ENCODE results near the gene TEX22. TPM values are rescaled to one million over a fixed set of nuclear protein-coding genes. Genes with fewer than 3 reads are reported as not detected.
A peak's percentile ranks its signal among the peaks of the same experiment; 100 is the strongest.

Gene TEX22
- total RNA-seq, 1 donor from 2014 or later, result 1.3 TPM

DNA sequence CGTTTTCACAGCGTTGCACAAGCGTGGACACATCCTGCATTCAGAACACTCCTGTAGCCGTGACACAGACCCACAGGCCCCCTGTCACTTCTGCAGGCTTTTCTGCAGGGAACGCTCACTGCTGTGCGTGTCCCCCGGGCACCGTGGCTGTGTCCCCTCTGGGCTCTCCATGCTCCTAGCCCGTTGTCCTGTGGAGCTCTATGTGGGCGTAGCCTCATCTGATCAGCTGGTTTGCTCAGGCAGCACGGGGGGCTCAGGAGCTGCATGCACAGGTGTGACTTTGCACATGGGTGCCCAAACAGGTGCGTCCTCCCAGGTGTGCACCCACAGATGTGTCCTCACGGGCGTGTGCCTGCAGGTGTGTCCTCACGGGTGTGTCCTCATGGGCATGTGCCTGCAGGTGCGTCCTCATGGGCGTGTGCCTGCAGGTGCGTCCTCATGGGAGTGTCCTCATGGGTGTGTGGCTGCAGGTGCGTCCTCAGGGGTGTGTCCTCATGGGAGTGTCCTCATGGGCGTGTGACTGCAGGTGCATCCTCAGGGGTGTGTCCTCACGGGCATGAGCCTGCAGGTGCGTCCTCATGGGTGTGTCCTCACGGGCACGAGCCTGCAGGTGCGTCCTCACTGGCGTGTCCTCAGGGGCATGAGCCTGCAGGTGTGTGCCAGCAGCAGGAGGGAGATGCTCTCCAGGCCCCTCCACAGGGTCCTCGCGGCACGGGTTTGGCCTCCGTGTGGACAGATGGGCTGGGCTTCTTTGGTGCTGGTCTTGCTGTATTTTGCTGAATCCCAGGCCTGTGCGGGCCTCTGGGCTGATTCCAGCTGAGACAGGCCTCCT lies 38.8 kb downstream of the TEX22 start:
- DNase-seq (ENCODE audit: low spot score) (no peak), ATAC-seq (no peak)

DNA sequence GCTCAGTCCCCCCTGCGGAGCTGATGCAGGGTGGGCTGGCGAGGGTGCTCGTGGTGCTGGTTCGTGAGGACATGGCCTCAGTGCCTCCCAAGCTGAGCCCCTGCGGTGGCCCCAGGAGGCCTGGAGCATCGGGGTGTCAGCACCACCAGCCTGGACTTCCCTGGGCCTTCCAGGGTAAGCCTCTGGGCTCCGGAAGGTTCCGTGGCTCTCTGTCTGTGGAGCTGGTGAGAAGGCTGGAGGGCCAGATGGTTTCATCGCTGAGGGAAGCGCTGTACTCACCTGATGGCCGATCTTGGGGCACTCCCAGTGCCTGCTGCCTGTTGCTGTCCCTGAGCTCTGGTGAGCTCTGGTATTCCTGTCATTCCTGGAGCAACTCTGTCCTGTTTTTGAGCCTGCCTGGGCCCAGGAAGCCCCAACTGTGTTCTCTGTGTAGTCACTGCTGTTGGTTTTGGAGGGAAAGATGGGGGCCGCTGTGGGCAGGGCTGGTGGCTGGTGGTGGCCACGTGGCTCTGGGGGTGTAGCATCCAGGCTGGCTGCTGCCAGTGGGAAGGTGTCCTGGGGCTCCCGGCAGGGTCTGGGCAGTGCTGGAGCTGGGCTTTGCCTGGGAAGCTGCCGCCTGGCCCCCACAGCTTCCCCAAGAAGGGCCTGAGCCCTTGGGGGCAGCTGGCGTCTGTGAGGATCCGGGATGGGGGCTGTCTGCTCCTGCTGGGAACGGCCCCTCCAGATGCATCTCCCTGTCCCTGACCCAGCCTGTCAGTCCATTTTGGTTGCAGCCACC lies 39.6 kb downstream of the TEX22 start:
- DNase-seq (ENCODE audit: low spot score) (no peak), ATAC-seq (no peak)

DNA sequence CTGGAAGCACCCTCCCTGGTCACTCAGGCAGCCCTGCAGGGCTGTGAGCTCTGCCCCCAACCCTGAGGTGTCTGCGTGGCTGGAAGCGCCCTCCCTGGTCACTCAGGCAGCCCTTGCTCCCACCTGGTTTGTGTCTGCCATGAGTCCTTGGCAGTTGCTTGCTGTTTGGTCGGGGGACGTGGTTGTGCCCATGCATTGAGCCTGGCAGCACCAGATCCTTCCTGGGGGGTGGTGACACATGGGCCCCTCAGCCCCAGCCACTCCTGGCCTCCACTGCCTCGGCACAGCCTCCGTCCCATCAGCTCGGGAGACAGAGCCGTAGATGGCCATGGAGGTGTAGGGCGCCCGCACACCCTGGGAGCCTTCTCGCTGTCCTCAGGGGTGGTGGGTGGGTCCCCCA lies 40.8 kb downstream of the TEX22 start:
- no peak for DNase-seq (ENCODE audit: low spot score)
- no peak for ATAC-seq

DNA sequence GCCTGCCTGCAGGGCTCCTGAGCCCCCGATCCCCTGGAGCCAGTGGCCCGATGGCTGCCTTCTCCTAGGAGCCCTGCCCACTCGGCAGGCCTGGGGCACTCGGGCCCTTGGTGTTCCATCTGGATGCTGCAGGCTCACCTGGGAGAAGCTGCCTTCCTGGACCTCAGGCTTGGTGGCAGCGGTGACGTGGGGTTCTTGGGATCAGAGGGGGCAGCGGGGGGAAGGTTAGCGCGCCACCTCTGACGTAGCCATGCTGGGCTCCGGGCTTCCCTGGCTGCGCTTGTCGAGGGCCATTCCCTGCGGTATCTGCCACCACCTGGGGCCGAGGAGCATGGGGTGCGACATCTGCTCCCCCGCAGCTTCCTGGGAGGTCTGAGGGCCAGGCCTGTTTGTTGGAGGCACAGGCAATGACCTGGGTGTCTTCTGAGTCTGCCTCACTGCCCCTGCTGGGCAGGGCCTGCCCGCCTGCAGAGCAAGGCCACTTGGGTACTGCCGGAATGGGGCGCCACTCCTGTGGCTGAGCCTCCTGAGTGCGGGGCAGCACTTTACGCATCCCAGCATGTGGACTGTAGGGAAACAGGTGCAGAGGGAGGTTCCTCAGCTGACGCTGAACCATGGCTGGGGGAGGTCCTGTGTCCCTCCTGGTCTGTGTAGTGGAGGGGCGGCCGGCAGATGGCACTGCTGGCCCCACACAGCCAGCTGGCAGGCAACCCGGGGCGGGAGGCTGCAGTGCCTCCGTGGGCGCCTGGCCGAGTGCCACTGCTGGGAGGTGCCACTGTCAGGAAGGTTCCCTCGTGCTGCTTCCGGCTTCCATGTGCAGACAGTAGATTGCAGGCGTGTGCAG lies 41.6 kb downstream of the TEX22 start:
- peak; percentile 81 for ATAC-seq
- peak; percentile 66 for DNase-seq (ENCODE audit: low spot score)

DNA sequence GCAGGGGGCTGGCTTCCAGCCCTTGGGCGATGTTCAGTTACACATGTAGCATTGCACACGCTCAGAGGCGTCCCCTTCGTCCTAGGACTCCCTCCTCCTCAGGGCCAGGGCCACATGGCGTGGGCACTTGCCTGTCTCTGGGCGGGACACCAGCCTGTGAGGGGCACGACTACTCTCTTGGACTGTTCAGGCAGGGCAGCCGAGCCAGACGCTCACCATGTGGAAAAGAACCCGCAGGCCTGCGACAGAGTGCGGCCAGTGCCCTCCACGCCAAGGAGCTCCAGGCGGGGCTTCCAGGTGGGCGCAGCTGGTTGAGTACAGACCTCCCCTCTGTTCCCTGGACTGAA lies 42.2 kb downstream of the TEX22 start:
- DNase-seq (ENCODE audit: low spot score) (no peak), ATAC-seq (no peak)

DNA sequence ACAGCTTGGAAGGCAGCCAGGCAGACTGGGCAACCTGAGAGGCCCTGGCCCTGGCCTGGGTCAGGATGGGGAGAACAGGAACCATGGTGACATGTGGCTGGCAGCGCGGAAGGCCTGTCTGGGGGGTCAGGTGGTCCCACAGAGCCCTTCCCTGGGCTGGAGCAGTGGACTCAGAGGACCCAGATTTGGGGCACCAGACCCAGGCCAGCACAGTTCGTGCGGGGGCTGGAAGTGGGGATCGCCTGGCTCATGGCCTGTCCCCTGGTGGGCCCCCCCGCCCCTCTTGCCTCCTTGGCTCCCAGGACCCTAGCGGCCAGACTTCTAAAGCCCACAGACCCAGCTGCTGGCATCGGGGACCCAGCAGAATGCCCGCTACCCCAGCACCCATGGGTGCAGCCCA lies 42.7 kb downstream of the TEX22 start:
- ATAC-seq (no peak), DNase-seq (ENCODE audit: low spot score) (no peak)

DNA sequence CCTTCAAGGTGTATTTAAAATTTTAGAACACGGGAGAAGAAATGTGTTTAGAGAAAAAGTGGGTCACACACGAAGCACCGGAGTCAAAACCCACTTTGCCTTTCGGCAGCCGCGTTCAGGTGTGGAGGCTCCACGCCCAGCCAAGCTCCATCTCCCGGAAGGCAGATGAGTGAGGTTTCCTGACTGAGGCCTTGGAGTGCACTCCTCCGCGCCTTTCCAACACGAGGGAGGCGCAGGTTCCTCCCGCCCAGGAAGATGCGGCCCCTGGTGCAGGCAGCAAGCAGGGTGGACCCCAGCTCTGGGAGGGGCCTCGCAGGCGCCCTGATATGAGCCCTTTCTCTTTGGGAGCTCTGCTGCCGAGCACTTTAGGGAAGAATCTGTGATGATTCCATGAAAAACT lies 43.8 kb downstream of the TEX22 start:
- ATAC-seq (no peak), DNase-seq (ENCODE audit: low spot score) (no peak)

DNA sequence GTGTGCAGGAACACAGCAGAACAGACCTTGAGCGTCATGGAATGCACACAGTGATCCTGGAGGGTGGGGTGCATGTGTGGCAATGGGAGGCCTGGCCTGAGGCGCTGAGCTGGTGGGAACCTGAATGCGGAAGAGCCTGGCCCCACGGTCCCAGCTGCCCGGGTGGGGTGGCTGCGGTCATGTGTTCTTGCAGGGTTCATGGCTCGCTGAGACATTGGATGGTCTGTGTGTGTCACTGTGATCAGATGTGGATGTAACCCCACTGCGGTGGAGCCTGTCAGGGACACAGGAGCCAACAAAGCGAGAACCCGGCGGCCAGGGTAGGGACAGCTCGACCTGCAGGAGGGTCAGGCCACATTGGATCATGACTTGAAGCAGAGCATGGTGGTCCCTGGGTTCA lies 44.5 kb downstream of the TEX22 start:
- no peak for DNase-seq (ENCODE audit: low spot score)
- ATAC-seq, result no peak

DNA sequence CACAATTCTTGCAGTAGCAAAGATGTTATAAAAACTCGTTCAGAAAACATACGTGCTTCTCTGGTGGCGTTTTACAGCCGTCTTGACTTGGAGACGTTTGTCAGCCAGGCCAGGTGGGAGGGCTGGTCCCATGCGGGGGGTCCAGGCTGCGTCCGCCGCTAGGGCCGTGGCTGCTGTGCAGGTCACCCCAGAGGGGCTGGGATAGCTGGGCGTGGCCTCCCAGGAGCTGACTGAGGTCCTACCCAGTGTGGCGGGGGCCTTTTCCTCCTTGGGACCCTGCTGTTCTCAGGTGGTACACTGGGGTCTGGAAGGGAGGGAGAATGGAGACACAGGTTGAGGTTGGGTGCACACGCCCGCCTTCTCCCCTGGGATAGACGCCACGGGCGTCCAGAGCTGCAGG lies 46.5 kb downstream of the TEX22 start:
- DNase-seq (ENCODE audit: low spot score) (no peak), ATAC-seq (no peak)

DNA sequence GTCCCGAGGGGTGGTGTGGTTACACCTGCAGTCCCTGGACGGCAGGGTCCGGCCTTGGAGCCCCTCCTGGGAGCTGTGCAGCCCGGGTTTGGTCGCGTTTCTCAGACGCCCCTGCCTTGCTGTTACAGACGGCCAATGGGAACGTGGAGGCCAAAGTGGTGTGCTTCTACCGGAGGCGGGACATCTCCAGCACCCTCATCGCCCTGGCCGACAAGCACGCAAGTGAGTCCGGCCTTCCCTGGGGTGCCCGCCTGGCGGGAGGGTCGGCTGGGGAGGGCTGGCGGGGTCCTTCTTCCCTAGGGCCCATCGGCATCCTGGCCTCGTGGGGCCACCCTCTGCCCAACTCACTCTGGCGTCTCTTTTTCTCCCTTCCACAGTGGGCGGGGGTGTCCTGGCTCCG lies 47.0 kb downstream of the TEX22 start:
- DNase-seq (ENCODE audit: low spot score), result no peak
- ATAC-seq, result no peak

DNA sequence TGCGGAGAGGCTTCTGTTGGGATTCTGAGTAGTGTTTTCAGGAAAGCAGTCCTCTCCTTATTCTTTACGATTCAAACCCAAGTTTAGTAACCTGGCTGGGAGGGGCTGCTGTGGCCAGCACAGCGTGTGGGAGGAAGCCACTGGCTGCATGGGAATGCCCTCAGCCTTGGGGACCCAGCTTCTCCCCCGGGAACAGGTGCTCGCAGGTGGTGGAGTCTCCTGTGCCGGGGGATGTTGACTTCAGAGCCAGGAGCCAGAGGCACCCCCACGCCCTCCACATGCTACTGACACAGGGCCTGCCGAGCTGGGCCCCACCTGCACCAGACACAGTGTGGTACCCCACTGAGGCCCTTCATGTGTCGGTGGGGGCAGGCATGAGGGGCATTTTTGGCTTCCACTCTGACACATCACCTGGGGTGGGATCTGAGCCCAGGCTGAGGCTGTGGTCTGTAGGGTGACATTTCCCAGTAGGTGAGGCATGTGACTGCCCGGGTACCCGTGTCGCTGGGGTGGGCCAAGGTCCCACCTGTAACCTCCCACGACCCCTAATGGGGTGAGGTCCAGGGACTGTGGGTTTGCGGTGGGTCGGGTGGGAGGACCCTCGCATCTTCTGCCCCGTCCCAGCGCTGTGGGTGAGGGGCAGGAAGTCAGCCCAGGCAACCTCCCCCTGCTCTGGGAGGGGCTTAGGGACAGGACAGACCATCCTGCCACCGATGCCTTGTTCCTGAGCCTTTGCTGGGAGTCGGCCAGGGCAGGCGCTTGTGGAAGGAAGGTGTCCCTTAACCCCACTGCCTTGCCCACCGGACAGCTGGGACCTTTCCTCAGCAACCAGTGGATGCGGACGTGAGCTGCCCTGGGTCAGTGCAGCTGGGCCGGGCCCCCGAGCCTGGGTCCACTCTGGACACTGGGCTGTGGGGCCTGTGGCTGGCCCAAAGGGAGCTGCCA lies 47.8 kb downstream of the TEX22 start:
- DNase-seq (ENCODE audit: low spot score) (no peak), ATAC-seq (no peak)

DNA sequence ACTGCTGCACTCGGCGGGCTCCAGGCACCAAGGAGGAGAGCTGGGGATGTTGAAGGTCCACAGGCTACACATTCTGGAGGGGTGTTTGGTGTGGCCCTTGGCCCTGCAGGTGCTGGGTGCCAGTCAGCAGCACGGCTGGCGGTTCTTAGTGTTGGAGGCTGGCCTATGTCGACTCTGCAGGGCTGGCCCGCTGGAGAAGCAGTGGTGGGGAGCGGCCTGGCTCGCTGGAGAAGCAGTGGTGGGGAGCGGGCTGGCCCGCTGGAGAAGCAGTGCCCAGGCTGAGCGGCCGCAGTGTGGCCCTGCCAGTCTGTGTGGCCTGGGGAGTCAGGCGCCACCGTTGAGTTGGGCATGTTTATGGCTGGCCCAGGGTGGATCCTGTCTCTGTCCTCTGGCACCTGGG lies 48.6 kb downstream of the TEX22 start:
- no peak for DNase-seq (ENCODE audit: low spot score)
- ATAC-seq, result no peak

DNA sequence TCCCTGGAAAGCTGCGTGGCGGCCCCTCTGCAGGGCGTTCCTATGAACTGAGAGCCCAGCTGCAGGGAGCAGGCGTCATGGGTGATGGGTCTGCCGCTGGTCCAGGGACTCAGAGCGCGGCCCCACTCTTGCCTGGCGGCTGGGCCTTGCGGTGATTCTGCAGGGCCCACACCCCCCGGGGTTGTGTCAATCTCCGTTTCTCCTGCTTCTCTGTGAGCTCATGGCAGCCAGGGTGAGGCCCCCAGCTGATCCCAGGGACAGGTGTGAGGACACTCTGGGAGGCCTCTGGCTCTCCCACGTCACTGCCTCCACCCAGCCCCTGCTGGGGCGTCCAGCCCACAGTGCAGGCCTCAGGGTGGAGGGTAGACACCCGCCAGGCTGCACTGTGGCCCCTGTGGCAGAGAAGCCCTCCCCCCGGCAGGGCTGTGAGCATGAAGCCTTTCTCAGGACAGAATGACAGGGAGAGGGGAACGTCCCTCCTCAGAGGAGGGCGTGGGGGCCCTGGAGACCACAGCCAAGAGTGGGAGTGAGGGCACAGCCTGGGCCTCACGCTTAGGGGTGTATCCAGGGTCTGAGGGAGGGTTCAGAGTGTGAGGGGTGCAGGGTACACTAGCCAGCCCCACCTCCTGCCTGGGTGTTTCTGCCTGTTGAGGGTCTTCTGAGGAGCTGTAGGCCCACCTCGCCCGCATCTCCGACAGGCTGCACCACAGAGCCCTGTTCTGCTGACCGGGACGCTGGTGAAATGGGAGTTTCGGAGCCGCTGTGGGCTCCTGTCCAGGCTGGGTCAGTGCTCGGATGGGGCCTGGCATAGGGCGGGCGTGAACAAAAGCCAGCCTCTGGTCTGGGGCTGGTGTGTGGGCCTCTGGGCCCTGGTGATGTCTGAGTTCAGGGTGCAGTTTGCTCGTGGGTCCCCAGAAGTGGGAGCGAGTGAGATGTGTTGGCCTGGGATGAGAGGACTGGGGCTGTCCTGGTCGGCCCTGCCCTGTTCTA lies 49.6 kb downstream of the TEX22 start:
- ATAC-seq (no peak), DNase-seq (ENCODE audit: low spot score) (no peak)

DNA sequence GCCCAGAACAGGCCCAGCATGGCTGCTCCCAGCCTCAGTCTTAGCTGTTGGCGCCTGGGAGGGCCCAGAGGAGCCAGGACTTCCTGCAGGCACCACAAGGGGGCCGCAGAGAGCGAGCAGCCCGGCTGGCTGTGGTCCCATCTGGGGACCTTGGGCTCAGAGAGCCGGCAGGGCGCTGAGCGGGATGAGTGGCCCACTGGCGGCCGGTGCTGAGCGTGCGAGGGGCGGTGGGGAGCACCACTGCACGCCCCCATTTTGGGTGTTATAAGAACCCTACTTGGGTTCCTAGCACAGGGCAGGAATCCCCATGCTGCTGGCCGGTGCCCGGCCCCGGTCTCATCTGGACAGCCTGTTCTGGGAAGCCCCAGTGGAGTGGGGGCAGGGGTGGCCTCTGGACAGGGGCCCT lies 50.4 kb downstream of the TEX22 start:
- peak; percentile 65 for DNase-seq (ENCODE audit: low spot score)
- ATAC-seq, result peak; percentile 92

DNA sequence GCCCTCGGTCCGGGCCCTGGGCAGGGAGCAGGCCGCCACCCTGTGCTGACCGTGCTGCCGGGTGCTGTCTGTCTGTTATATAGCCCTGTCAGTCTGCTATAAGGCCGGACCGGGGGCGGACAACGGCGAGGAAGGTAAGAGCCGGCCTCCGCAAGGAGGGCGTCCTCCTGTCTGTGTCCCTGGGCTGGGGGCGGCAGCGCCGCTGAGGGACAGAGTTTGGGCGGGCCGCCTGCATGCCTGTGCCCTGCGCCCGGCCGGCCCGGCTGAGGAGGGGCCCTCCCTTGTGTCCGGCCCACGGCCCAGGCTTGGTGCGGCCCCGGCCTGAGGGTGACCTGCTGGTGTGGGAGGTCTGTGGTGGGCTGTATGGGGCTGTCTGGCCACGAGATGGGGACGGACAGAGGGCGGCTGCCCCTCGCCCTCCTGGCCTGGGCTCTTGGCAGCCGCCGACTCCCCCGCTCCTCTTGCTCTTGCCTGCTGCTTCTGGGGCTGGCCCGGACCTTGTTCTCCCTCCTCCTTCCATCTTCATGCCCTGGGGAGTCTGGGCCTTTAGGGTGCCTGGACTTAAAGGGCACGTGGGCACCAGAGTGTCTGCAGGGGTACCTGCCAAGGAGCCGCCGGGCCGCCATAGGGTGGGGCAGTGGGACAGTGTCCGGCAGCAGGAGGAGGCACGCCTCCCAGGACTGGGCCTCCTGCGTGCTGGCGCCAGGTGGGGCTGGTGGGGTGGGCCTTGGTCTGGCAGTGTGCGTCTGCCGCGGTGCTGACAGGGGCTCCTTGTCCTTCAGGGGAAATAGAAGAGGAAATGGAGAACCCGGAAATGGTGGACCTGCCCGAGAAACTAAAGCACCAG lies 51.2 kb downstream of the TEX22 start:
- no peak for ATAC-seq

DNA sequence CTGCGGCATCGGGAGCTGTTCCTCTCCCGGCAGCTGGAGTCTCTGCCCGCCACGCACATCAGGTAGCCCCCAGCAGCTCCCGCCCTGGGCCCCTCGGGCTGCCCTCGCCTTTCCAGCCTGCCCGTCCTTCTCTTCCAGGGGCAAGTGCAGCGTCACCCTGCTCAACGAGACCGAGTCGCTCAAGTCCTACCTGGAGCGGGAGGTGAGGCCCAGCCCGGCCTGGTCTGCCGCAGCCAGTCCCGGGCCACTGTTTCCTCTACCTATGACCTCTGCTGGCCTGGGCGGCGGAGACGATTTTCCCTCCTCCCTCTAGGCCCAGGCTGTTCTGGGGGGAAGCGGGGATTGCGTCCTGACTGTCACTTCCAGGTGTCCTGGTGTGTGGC lies 51.8 kb downstream of the TEX22 start:
- DNase-seq (ENCODE audit: low spot score) (no peak), ATAC-seq (no peak)

More for the DNA sequence above, 51.2 kb downstream of the TEX22 start:
- no peak for DNase-seq (ENCODE audit: low spot score)

DNA sequence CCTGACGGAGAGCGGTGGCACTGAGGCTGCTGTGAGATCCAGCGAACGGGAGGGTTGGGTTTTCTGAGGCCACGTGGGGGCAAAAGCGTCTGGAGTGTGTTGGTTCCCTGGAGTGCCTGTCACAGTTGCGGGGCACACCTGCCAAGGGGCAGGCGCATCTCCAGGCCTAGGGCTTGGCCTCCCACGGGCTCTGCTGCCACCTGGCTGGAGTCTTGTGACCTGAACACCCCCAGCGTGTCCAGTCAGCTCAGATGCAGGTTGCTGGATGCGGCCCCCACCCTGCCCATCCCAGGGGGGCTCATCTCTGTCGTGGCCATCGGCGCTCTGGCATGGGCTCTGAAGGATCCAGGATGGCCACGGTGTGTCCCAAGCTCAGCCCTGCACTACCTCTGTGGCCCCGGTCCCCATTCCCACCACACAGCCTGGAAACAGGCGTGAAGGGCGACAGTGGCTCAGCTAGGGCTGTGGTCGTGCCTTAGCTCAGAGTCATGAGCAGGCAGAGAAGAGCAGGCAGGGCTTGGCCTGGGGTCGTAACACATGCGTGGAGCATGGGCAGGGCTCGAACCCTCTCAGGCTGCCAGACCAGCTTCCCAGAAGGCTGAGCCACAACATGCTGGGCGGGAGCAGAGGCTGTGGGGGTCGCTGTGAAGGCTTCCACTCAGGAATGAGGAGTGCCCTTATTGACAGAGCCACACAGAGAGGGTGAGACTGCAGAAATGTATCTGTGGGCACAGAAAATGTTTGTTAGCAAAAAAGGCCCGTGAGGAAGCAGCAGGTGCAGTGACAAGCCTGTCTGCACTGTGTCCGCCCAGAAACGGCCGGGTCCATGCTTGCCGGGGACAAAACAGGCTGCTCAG lies 52.8 kb downstream of the TEX22 start:
- DNase-seq (ENCODE audit: low spot score) (no peak), ATAC-seq (no peak)
